SIG-M5 (cell line): ENCODE measurements around the gene JADE3.
"Not testable (repeated sequence)": the region's sequence is repeated elsewhere in the genome, so short reads cannot be mapped to it uniquely, and the experiment has no call there.

Source experiments
- DNase-seq: peaks from one replicate; lab custom pipeline; 2025; lab: John Stamatoyannopoulos, UW

Gene JADE3

GRCh38 chrX:46935295-46935694 is 23.1 kb downstream of the JADE3 start:
- no peak for DNase-seq

- no peak for DNase-seq
These were observed 26.4 kb downstream of the JADE3 start for GRCh38 chrX:46938589-46938988.

- no peak for DNase-seq
These were observed 29.1 kb downstream of the JADE3 start for GRCh38 chrX:46941341-46941740.

- no peak for DNase-seq
These were observed 40.9 kb downstream of the JADE3 start for GRCh38 chrX:46953137-46953527.

GRCh38 chrX:46953597-46953996 is 41.4 kb downstream of the JADE3 start:
- DNase-seq, result no peak

GRCh38 chrX:46954716-46955115 is 42.5 kb downstream of the JADE3 start:
- DNase-seq, result no peak

GRCh38 chrX:46956589-46956988 is 44.4 kb downstream of the JADE3 start:
- not testable (repeated sequence) for DNase-seq

GRCh38 chrX:46957297-46957696 is 45.1 kb downstream of the JADE3 start:
- no peak for DNase-seq

GRCh38 chrX:46959101-46959500 is 46.9 kb downstream of the JADE3 start:
- DNase-seq, result no peak

- no peak for DNase-seq
These were observed 47.9 kb downstream of the JADE3 start for GRCh38 chrX:46959985-46960700.

- no peak for DNase-seq
These were observed 48.9 kb downstream of the JADE3 start for GRCh38 chrX:46961097-46961496.

- DNase-seq, result no peak
These were observed 49.5 kb downstream of the JADE3 start for GRCh38 chrX:46961574-46962283.

GRCh38 chrX:46965125-46965758 is 53.0 kb downstream of the JADE3 start:
- DNase-seq, result no peak

- DNase-seq, result no peak
These were observed 55.3 kb downstream of the JADE3 start for GRCh38 chrX:46967547-46967946.

- DNase-seq, result not testable (repeated sequence)
These were observed 64.8 kb downstream of the JADE3 start for GRCh38 chrX:46977046-46977445.

- no peak for DNase-seq
These were observed 66.4 kb downstream of the JADE3 start for GRCh38 chrX:46978341-46979291.

GRCh38 chrX:46984705-46985104 is 72.5 kb downstream of the JADE3 start:
- no peak for DNase-seq

- DNase-seq, result no peak
These were observed 77.3 kb downstream of the JADE3 start for GRCh38 chrX:46989548-46989947.

GRCh38 chrX:46991664-46992063 is 79.4 kb downstream of the JADE3 start:
- no peak for DNase-seq

GRCh38 chrX:46992070-46992469 is 79.8 kb downstream of the JADE3 start:
- DNase-seq, result no peak

GRCh38 chrX:46994096-46994495 is 81.9 kb downstream of the JADE3 start:
- no peak for DNase-seq

- DNase-seq, result no peak
These were observed 99.9 kb downstream of the JADE3 start for GRCh38 chrX:47012131-47012530.
